HG03108 (cell line): ENCODE data around the gene TMEM135.
"Not testable (repeated sequence)": the region's sequence is repeated elsewhere in the genome, so short reads cannot be mapped to it uniquely, and the experiment has no call there.

ENCODE experiments used
- ATAC-seq: cut with Tn5 transposase; IDR thresholded peaks from one replicate; pipeline ENCODE4 v1.9.1; 2021; ENCODE audit warnings: moderate library complexity; ENCODE audit not compliant: unreplicated experiment

The TMEM135 gene

DNA sequence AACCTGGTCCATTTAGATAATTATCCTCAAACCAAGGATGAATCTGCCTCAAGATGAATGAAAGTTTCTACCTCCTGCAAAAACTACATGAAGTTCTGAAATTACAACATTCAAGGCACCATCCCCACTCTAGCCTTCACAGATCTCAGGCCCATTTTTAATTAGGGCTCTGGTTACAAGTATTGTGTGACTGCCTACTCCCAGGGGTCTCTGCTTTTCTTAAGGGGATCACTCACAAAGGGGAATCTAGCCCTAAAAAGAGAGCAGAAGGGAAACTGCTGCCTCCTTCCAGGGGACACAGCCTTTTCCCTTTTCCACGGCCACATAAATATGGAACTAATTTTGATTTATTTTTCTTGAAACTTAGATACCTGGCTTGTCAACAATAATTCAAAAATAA is 17.4 kb upstream of the TMEM135 start:
- ATAC-seq, result no peak

GRCh38 chr11:87020764-87021365 is 16.9 kb upstream of the TMEM135 start:
- ATAC-seq, result no peak

GRCh38 chr11:87022254-87022653 is 15.5 kb upstream of the TMEM135 start:
- peak; percentile 80 for ATAC-seq

GRCh38 chr11:87022738-87023137 is 15.0 kb upstream of the TMEM135 start:
- no peak for ATAC-seq

GRCh38 chr11:87026415-87026814 is 11.3 kb upstream of the TMEM135 start:
- not testable (repeated sequence) for ATAC-seq

GRCh38 chr11:87030458-87031054 is 7.2 kb upstream of the TMEM135 start:
- ATAC-seq, result no peak

- no peak for ATAC-seq
These were observed 6.1 kb upstream of the TMEM135 start for GRCh38 chr11:87031433-87032170.

- no peak for ATAC-seq
These were observed 4.2 kb upstream of the TMEM135 start for GRCh38 chr11:87033561-87033960.

DNA sequence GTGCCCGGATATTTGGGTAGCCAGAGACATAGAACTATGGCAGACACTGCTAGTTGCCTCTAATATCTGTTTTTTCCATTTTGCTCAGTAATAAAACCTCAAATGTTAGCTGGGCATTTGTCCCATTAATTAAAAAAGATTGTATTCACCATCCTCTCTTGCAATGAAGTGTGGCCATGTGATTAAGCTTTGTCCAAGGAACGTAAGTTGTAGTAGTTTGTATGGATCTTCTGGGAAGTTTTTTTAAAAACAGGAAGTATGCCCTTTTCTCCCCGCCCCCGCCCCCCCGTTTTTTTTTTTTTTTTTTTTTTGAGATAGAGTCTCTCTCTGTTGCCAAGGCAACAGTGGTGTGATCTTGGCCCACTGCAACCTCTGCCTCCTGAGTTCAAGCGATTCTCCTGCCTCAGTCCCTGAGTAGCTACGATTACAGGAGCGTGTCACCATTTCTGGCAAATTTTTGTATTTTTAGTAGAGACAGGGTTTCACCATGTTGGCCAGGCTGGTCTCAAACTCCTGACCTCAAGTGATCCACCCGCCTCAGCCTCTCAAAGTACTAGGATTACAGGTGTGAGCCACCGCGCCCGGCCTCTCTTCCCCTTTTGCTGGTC is 1.7 kb upstream of the TMEM135 start:
- ATAC-seq, result no peak

- ATAC-seq, result no peak
These were observed 831 bp upstream of the TMEM135 start for GRCh38 chr11:87036756-87037449.

DNA sequence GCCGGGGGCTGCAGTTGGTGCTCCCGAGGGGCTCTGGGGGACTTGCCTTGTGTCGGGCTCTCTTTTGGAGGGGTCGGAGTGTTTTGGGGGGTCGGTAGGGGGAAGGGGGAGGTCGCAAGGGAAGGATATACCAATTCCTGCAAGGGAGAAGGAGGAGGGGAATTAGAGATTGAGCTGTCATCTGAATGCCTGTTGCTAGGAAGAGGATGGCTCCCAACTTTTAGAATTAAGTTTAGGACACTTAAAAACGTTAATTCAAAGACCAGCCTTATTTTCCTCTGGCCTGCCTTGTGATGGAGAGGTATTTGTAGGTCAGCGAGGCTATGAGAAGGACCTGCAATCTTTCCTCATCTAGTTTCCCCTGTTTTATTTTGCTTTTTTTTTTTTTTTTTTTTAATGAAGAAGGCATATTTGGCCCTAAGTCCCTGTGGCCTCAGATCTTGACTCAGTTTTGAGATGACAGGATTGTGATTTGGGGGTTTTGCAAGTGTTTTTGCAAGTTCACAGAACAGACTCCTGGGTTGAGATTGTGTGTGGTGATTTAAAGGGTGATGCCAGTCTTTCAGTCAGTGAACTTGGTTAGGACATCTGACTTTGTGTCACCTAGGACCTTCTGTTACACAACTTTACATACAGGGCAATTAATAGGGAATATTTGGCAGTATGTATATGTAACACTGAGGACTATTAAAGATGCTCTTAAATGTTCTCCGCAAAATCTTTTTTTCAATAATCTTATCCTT is 672 bp downstream of the TMEM135 start:
- no peak for ATAC-seq

- ATAC-seq, result no peak
These were observed 1.6 kb downstream of the TMEM135 start for GRCh38 chr11:87039371-87039770.

GRCh38 chr11:87043894-87044293 is 6.2 kb downstream of the TMEM135 start:
- no peak for ATAC-seq

- ATAC-seq, result no peak
These were observed 9.1 kb downstream of the TMEM135 start for GRCh38 chr11:87046824-87047223.

DNA sequence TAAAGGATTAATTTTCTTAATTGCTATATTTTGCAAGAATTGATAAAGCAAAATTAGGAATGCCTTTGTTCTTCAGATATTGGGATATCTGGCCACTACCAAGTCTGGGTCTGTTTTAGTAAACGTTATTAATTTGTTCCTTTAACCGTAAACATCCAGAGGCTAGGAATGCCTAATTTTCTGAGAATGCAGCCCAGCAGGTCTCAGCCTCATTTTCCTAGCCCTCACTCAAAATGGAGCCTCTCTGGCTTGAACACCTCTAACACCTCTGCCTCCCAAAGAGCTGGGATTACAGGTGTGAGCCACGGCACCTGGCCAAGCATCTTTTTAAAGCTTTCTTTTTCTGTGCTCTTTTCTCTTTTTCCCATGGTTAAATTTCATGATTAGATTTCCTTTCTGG is 18.4 kb downstream of the TMEM135 start:
- ATAC-seq, result no peak

DNA sequence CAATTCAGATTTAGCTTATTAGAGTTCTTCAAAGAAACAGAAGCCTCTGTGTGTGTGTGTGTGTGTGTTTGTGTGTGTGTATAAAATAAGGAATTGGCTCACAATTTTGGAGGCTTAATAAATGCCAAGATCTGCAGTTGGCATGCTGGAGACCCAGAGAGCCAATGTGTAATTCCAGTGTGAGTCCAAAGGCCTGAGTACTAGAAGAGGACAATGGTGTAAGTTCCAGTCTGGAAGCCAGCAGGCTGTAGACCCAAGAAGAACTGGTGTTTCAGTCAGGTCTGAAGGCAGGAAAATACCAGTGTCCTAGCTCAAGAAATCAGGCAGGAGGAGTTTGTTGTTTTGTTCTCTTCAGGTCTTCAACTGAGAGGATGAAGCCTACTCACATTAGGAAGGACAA is 20.0 kb downstream of the TMEM135 start:
- no peak for ATAC-seq

GRCh38 chr11:87059596-87060390 is 22.1 kb downstream of the TMEM135 start:
- ATAC-seq, result no peak

DNA sequence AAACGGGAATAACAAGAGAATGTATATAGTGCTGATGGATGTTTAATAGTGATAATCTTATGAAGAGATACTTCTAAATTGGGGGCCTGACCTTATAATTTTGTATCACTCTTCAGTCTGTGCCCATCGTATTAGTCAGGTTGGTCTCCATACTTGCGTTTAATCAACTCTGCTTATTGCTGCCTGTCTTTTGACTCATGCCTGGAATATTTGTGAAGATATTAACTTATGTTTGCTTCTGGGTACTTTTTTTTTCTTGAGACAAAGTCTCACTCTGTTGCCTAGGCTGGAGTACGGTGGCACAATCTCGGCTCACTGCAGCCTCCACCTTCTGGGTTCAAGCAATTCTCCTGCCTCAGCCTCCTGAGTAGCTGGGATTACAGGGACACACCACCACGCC is 24.0 kb downstream of the TMEM135 start:
- no peak for ATAC-seq

GRCh38 chr11:87063982-87064381 is 26.2 kb downstream of the TMEM135 start:
- ATAC-seq, result no peak

GRCh38 chr11:87072787-87073186 is 35.1 kb downstream of the TMEM135 start:
- no peak for ATAC-seq
